DOHH2 (cell line): Measurements from ENCODE around the gene RPRD1A.

ENCODE experiments used
- H3F3A ChIP-seq: fragments of 200-600 bp; sonication (generic), shearing (Covaris generic); 2 replicates; pipeline ENCODE4 v1.6.0; 2016; ENCODE audit warnings: antibody characterized with exemption, mild to moderate bottlenecking; ENCODE audit not compliant: control insufficient read depth, insufficient read depth
- H3K27ac ChIP-seq: fragments of 200-600 bp; sonication (generic); 2 replicates; pipeline ENCODE4 v1.5.1; 2014; ENCODE audit warnings: low read depth, mild to moderate bottlenecking, low read length, moderate library complexity
- H3K27me3 ChIP-seq: fragments of 200-600 bp; sonication (generic); 2 replicates; pipeline ENCODE4 v1.6.1; 2014; ENCODE audit warnings: mild to moderate bottlenecking, low read length, mixed read lengths; ENCODE audit not compliant: control insufficient read depth
- H3K36me3 ChIP-seq: fragments of 200-600 bp; sonication (generic); 2 replicates; pipeline ENCODE4 v1.6.1; 2014; ENCODE audit warnings: mild to moderate bottlenecking, low read length, moderate library complexity, mixed read lengths; ENCODE audit not compliant: control insufficient read depth
- H3K4me1 ChIP-seq: fragments of 200-600 bp; sonication (generic); 2 replicates; pipeline ENCODE4 v1.6.1; 2014; ENCODE audit warnings: mild to moderate bottlenecking, low read length, mixed read lengths; ENCODE audit not compliant: control insufficient read depth
- H3K4me2 ChIP-seq: fragments of 200-600 bp; sonication (generic); 2 replicates; pipeline ENCODE4 v1.6.0; 2014; ENCODE audit warnings: mild to moderate bottlenecking, low read length, moderate library complexity
- H3K4me3 ChIP-seq: fragments of 200-600 bp; sonication (generic); 2 replicates; pipeline ENCODE4 v1.5.1; 2014; ENCODE audit warnings: mild to moderate bottlenecking, low read length, mixed read lengths
- H3K79me2 ChIP-seq: fragments of 200-600 bp; sonication (generic); 2 replicates; pipeline ENCODE4 v1.6.1; 2014; ENCODE audit warnings: mild to moderate bottlenecking, low read length, mixed read lengths; ENCODE audit not compliant: control insufficient read depth
- H3K9me2 ChIP-seq: fragments of 200-600 bp; sonication (generic); replicated peaks from 2 replicates; pipeline ENCODE4 v1.6.1; 2014; ENCODE audit warnings: mild to moderate bottlenecking, low read length, mixed read lengths; ENCODE audit not compliant: control insufficient read depth
- H3K9me3 ChIP-seq: fragments of 200-600 bp; sonication (generic); 2 replicates; pipeline ENCODE4 v1.6.1; 2014; ENCODE audit warnings: antibody characterized with exemption, low read length, mixed read lengths; ENCODE audit not compliant: control insufficient read depth, insufficient read depth
- H4K20me1 ChIP-seq: fragments of 200-600 bp; sonication (generic); 2 replicates; pipeline ENCODE4 v1.6.0; 2014; ENCODE audit warnings: low read depth, mild to moderate bottlenecking, antibody characterized with exemption, low read length, moderate library complexity; ENCODE audit not compliant: control insufficient read depth, insufficient read depth
- CTCF ChIP-seq: fragments of 200-600 bp; sonication (generic); IDR thresholded peaks from one replicate; pipeline ENCODE4 v1.5.1; 2014; ENCODE audit warnings: antibody characterized with exemption, mild to moderate bottlenecking, low read depth, low read length; ENCODE audit not compliant: poor library complexity, severe bottlenecking
- EZH2phosphoT487 ChIP-seq: fragments of 200-600 bp; sonication (generic); IDR thresholded peaks from 2 replicates; pipeline ENCODE4 v1.6.1; 2017; ENCODE audit warnings: borderline replicate concordance, mild to moderate bottlenecking, antibody characterized with exemption, low read length, moderate library complexity, mixed read lengths

Gene RPRD1A

GRCh38 chr18:35942661-35943060 lies 124.7 kb downstream of the RPRD1A start:
- Histone ChIP-seq H3K36me3 (no peaks in the 10 kb centered on the region), H3K4me3 (no peak overlapping the region), H3F3A (no peaks in the 10 kb centered on the region), H3K9me3 (no peaks in the 10 kb centered on the region), H4K20me1 (no peaks in the 10 kb centered on the region), H3K9me2 (no peaks in the 10 kb centered on the region), H3K27ac (no peak overlapping the region), H3K27me3 (no peaks in the 10 kb centered on the region), H3K79me2 (no peaks in the 10 kb centered on the region), H3K4me1 (no peaks in the 10 kb centered on the region), H3K4me2 (no peak overlapping the region)
- TF ChIP-seq EZH2phosphoT487 (no peak), CTCF (no peak)

DNA sequence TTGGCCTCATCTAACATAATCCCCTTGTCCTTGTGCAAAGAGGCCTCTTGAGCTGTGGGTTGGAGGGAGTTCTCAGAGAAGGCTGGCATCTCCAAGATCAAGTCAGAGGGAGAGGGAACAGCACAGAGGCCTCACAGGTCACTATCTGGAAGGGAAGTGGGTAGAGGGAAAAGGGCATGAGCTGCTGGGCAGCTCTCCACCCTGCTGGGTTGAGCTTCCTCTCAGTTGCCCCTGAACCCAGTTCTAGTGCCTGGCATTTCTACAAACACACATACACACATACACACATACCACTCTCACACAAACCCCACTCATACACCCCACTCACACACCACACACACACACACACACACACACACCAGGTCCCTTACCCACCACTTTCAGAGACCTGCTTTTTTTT lies 125.2 kb downstream of the RPRD1A start:
- H3K27ac ChIP-seq, result no peak overlapping the region
- H3K36me3 ChIP-seq, result no peaks in the 10 kb centered on the region
- no peaks in the 10 kb centered on the region for H3K79me2 ChIP-seq
- H3K9me3 ChIP-seq, result no peaks in the 10 kb centered on the region
- TF ChIP-seq CTCF (no peak), EZH2phosphoT487 (no peak)
- H3F3A ChIP-seq, result no peaks in the 10 kb centered on the region
- H3K4me1 ChIP-seq, result no peaks in the 10 kb centered on the region
- H3K27me3 ChIP-seq, result no peaks in the 10 kb centered on the region
- H3K4me3 ChIP-seq, result no peak overlapping the region
- no peaks in the 10 kb centered on the region for H4K20me1 ChIP-seq
- H3K9me2 ChIP-seq, result no peaks in the 10 kb centered on the region
- no peak overlapping the region for H3K4me2 ChIP-seq

- Histone ChIP-seq H3K79me2 (no peaks in the 10 kb centered on the region), H3K4me3 (no peak overlapping the region), H3K4me1 (no peaks in the 10 kb centered on the region), H4K20me1 (no peaks in the 10 kb centered on the region), H3K27ac (no peak overlapping the region), H3K4me2 (no peak overlapping the region), H3K27me3 (no peaks in the 10 kb centered on the region), H3F3A (no peaks in the 10 kb centered on the region), H3K9me2 (no peaks in the 10 kb centered on the region), H3K36me3 (no peaks in the 10 kb centered on the region), H3K9me3 (no peaks in the 10 kb centered on the region)
- TF ChIP-seq CTCF, result no peak
Observed at GRCh38 chr18:35941299-35941698, 126.1 kb downstream of the RPRD1A start.
